Fibroblast of pulmonary artery (primary cell): Measurements from ENCODE around the gene KLHL3.

Experiments used
- DNase-seq: peaks from one replicate; pipeline ENCODE4 v3.0.0-alpha.2; 2010; ENCODE audit warnings: low read depth
- H3K4me3 ChIP-seq: replicated peaks from 2 replicates; pipeline ENCODE4 v1.5.1; 2011; ENCODE audit warnings: low read depth, mild to moderate bottlenecking, control low read depth, low read length, moderate library complexity
- CTCF ChIP-seq: IDR thresholded peaks from 2 replicates; pipeline ENCODE4 v1.5.1; 2011; ENCODE audit warnings: mild to moderate bottlenecking, control low read depth, low read length, inconsistent platforms; ENCODE audit errors: missing control alignments

Gene KLHL3

DNA sequence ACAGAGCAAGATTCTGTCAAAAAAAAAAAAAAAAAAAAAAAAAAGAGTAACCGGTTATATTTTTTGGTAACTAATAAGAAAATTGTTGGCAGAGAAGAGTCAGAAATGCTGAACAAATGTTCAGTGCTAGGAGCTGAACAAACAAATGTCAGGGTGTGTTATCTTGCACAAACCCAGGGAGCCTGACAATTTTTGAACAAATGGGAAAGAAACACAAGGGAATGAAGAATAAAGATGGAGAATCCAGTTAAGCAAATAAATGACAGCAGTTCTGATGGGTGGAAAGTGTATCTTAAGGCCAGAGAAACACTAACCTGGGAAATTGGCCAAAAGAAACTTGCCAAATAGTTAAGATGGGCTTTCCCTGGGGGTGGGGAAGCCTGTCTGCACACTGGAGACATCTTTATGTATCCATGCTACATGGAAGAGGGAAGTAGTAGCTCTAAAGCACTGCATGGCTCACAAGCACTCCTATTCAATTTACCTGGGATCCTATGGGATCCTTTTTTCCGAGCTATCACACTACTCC lies 23.7 kb downstream of the KLHL3 start:
- no peak for TF ChIP-seq CTCF
- no peak for DNase-seq
- H3K4me3 ChIP-seq = no peak overlapping the region

DNA sequence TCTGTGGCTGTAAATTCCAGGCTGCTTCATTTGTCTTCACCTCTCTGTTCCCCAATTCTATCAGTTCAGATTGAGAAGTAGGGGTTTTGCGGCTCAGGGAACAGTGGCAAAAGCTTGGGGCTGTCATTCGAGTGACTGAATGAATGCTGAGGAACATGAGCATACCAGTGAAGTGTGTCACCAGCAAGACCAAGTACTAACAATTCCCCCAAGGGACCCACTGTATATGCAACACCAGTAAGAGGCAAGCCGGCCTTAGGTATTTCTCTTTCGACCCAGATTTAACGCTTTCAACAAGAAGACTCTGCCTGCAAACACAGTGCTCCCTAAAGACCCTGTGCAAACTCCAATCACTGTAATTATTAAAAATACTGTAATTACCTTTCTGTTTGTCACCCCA lies 25.8 kb downstream of the KLHL3 start:
- no peak for TF ChIP-seq CTCF
- DNase-seq = peak; percentile 42
- H3K4me3 ChIP-seq = no peak overlapping the region

- TF ChIP-seq CTCF = no peak
- H3K4me3 ChIP-seq = no peak overlapping the region
- DNase-seq = no peak
Observed at GRCh38 chr5:137708796-137709559, 26.9 kb downstream of the KLHL3 start.

- H3K4me3 ChIP-seq = no peak overlapping the region
- no peak for TF ChIP-seq CTCF
- DNase-seq = no peak
Observed at GRCh38 chr5:137708062-137708461, 27.8 kb downstream of the KLHL3 start.

DNA sequence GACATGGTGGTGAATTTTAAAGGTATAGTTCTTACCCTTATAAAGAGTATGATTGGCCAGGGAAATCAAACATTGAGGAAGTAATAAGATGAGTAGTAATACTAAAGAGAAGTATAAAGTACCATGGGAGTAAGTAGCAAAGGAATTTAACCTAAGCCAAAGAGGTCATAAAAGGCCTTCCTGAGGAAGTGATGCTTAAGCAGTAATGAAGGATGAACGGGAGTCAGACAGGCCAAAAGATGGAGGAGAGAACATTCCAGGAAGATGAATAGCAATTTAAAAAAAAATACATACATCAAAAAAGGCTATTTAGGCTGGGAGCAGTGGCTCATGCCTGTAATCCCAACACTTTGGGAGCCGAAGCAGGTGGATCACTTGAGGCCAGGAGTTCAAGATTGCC lies 29.0 kb downstream of the KLHL3 start:
- peak; percentile 58 for DNase-seq
- no peak overlapping the region for H3K4me3 ChIP-seq
- TF ChIP-seq CTCF = no peak

GRCh38 chr5:137705106-137705505 lies 30.8 kb downstream of the KLHL3 start:
- DNase-seq = no peak
- no peak overlapping the region for H3K4me3 ChIP-seq
- no peak for TF ChIP-seq CTCF

DNA sequence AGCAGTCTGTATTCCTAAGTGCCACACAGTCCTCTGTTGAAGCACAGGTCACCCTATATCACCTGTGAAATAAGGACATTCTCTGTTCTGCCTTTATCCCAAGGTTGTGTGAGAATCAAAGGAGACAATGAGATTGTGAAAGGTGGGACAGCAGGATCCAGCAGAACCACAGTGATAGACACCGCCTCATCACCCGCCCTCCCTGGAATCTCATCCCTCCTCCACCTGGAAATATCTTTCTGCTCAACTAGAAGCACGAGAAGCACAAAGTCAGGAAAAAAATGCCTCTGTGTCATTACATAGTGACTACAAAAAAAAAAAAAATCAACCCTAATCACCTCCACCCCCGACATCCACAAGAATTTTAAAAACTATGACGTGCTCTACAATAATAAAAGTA lies 32.3 kb downstream of the KLHL3 start:
- H3K4me3 ChIP-seq = no peak overlapping the region
- TF ChIP-seq CTCF = no peak
- no peak for DNase-seq
